GM12875 (cell line): ENCODE results near the gene TMEM123.

Experiments
- H3K4me3 ChIP-seq: one replicate; pipeline ENCODE4 v1.5.1; 2011; ENCODE audit warnings: low read depth, low read length, control low read depth
- TF ChIP-seq, protein P1 (sequence below): IDR thresholded peaks from 2 replicates; pipeline ENCODE4 v1.5.1; 2011; ENCODE audit warnings: low read depth, mild to moderate bottlenecking, control low read depth, inconsistent platforms, low read length, moderate library complexity, borderline replicate concordance; ENCODE audit not compliant: insufficient read depth

Gene TMEM123

DNA sequence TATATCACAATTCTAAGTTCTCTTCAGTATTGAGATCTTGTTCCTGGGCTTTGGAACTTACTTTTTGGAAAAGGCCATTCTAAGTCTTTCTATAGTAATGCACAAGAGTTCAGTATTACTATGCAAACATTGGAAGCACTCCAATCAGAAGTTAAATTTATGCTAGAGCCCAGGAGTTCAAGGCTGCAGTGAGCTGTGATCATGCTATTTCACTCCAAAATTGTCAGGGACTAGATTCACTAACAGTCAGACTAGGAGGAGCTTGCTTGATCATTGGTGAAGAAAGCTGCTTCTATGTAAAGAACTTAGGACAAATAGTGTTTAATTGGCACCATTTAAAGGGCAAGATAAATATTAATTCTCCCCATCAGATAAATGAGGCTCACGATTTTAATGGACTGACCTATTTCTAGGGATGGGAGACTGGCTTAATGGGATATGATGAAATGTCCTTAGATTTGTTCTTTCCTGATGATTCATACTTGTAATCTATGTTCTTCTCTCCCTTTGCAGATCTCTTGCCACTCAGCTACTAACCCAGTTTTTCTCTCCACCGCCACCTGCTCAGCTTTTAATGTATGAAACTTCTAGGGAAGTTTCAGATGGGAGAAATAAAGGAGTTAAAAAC, 32.6 kb upstream of the TMEM123 start:
- TF ChIP-seq, protein P1, sequence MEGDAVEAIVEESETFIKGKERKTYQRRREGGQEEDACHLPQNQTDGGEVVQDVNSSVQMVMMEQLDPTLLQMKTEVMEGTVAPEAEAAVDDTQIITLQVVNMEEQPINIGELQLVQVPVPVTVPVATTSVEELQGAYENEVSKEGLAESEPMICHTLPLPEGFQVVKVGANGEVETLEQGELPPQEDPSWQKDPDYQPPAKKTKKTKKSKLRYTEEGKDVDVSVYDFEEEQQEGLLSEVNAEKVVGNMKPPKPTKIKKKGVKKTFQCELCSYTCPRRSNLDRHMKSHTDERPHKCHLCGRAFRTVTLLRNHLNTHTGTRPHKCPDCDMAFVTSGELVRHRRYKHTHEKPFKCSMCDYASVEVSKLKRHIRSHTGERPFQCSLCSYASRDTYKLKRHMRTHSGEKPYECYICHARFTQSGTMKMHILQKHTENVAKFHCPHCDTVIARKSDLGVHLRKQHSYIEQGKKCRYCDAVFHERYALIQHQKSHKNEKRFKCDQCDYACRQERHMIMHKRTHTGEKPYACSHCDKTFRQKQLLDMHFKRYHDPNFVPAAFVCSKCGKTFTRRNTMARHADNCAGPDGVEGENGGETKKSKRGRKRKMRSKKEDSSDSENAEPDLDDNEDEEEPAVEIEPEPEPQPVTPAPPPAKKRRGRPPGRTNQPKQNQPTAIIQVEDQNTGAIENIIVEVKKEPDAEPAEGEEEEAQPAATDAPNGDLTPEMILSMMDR = no peak

DNA sequence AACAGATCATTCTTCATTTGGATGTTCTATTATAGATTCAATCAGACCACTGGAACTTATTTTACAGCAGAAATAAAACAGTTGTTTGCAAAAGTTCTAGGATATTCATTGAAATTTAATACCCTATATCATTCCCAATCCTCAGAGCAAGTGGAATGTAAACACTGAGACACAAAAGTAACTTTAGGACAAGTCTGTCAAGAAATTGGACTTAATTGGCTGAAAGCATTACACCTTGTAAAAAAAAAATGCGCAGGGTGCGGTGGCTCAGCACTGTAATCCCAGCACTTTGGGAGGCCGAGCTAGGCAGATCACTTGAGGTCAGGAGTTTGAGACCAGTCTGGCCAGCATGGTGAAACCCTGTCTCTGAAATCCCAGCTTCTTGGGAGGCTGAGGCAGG, 29.9 kb upstream of the TMEM123 start:
- no peak overlapping the region for H3K4me3 ChIP-seq
- TF ChIP-seq, protein P1 = no peak

More for the DNA sequence above, 32.6 kb upstream of the TMEM123 start:
- no peak overlapping the region for H3K4me3 ChIP-seq

DNA sequence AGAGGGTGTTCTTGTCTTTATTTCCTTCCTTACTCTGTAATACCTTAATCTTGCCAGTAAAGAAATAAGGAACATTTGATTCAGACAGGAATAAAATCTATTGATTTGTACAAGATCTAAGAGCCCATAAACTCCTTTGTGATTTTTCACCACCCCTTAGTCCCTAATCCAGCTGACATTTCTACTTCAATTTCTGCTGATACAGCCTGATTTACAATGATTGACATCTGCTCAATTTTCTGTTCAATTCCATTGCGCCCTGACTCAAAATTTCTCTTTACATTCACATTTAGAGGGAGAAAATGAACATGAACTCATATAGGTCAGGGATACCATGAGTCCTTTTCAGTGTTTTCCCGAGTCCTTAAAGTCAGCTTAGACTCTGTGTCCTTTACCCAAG, 27.2 kb upstream of the TMEM123 start:
- TF ChIP-seq, protein P1 = no peak
- no peak overlapping the region for H3K4me3 ChIP-seq

DNA sequence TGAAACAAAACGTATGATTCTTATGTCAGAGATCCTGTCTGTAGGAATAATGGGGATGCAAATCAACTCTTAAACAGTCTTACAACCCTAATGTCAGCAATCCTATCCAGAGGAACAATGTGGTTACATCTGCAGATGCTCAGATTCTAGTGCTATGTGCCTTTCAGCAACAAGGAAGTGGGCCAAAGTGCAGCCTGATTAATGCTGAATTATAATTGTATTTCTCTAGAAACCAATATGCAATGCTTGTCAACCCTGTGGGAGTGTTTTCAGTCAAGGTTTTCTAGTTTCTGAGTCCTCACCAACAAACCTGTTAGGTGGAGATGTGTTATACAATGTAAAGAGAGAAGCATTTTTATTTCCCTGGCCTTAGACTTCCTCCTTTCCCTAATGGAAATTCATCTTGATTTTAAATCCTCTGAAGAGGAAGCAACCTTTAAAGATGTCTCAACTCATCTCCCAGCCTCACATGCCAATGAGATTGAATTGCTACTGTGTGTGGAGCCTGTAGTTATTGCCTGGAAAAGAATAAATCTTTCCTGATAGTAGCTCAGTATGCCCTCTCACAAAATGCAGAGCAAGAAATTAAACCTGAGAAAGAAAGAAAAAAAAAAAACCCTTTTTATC, 26.2 kb upstream of the TMEM123 start:
- TF ChIP-seq, protein P1 = no peak
- H3K4me3 ChIP-seq = no peak overlapping the region

DNA sequence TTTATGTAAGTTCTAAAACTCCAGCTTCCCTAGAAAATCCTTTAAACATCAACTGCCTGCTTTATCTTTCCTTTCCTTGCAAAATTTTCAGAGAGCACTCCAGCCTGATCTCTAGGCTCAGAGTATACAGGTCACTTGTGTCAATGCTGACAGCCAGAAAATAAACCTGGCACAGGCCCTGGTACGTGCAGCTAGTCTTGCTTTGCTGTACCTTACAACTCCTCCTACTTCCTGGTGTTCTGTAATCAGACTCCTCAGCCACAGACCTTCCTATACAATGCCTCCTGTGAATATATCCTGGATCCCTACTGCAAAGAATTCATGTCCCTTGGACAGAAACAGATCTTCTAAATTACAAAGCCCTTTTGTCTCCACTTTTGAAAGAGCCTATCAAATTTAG, 24.2 kb upstream of the TMEM123 start:
- TF ChIP-seq, protein P1 = no peak
- H3K4me3 ChIP-seq = no peak overlapping the region

DNA sequence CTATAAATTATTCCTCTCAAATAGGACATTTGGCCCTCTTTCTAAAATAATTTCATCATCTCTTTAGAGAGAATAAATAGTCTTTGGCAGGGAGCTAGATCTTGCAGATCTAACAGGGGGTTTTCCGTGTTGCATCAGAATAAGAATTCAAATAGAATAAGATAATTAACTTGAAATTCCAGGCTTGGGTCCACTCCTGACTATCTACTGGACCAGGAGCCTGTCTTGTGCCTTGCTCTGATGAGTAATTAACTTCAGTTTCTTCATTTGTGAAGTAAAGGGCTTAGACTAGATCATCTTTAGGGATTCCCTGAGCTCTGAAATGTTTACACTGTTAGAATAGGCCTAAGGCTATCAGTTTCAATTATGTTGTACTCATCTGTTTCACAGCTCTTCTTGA, 23.5 kb upstream of the TMEM123 start:
- no peak overlapping the region for H3K4me3 ChIP-seq
- TF ChIP-seq, protein P1 = no peak

DNA sequence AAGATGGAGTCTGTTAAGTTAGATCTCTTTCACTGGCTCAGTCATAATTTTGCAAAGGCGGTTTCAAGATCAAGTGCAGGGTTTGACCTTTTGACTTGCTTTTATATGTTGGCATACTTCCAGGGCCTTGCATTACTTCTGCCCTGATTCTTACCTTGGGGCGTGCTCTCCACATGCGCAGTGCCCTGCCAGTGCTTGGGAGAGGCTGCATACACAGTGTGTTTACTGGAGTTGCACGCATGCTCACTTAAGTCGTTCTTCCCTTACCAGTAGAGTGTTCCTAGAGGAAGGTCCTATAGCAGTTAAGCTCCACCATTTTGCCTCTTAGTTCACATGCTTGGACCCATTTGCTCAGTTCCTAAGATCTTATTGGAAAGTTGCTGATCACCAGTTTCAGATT, 21.0 kb upstream of the TMEM123 start:
- no peak overlapping the region for H3K4me3 ChIP-seq
- TF ChIP-seq, protein P1 = no peak
